ENCODE measurements around the gene SCN3A. TPM values are rescaled to one million over a fixed set of nuclear protein-coding genes. Genes with fewer than 3 reads are reported as not detected.

Gene SCN3A
- total RNA-seq = under 1 TPM; 0.26 to 0.85 (median 0.50) TPM
- polyA plus RNA-seq = 0.54 TPM
- long read RNA-seq, donor 1 = 0 reads
- long read RNA-seq, donor 2 = 0 reads
- long read RNA-seq, donor 3, partial matches to known transcripts = 1 of 1 reads
- long read RNA-seq, donor 3, other reads (novel, unspliced or antisense) = 0 of 1 reads
- long read RNA-seq, donor 4 = 0 reads

- H3K27me3 ChIP-seq (ENCODE audit: control insufficient read depth, insufficient read depth) = no peaks in the 10 kb centered on the region
- peak in 1 of 3 donors; percentile 35 for DNase-seq
- no peaks in the 10 kb centered on the region for H3K9me3 ChIP-seq (ENCODE audit: control insufficient read depth, low read length)
- intact Hi-C loops (cut with DNase I) = loop anchor here in 3 of 4 donors (5.0 kb wide), 1 partner anchor 187 kb away; no protein-coding TSS in a partner anchor
- H3K4me1 ChIP-seq (ENCODE audit: control insufficient read depth, insufficient read depth, low read length) = no peaks in the 10 kb centered on the region
- no peak for ATAC-seq
- WGBS = 19% methylated on average over 8 of the region's 8 CpGs
- no peak within 1 kb of the TSS for H3K27ac ChIP-seq (ENCODE audit: low read length)
- peak within 1 kb of the TSS; percentile 25 for H3K4me3 ChIP-seq (ENCODE audit: low read length)
Observed at GRCh38 chr2:165203689-165204559, at the start of gene SCN3A. SCN3A (minus strand) TSS chr2:165204050; CDS start chr2:165176394, 27,656 bp downstream.

GRCh38 chr2:165253178-165253577 is 49.3 kb upstream of the SCN3A start:
- no peak overlapping the region for H3K4me3 ChIP-seq (ENCODE audit: low read length)
- H3K27ac ChIP-seq (ENCODE audit: low read length) = no peak overlapping the region
- no peaks in the 10 kb centered on the region for H3K9me3 ChIP-seq (ENCODE audit: control insufficient read depth, low read length)
- no peaks in the 10 kb centered on the region for H3K27me3 ChIP-seq (ENCODE audit: control insufficient read depth, insufficient read depth)
- DNase-seq (no peak), ATAC-seq (no peak)
- H3K4me1 ChIP-seq (ENCODE audit: control insufficient read depth, insufficient read depth, low read length) = no peaks in the 10 kb centered on the region
- intact Hi-C loops (cut with DNase I) = loop anchor here in 1 of 4 donors (10.0 kb wide), 1 partner anchor 622 kb away; no protein-coding TSS in a partner anchor

- H3K4me1 ChIP-seq (ENCODE audit: control insufficient read depth, insufficient read depth, low read length) = no peaks in the 10 kb centered on the region
- intact Hi-C loops (cut with DNase I) = loop anchor here in 1 of 4 donors (10.0 kb wide), 1 partner anchor 623 kb away; no protein-coding TSS in a partner anchor
- no peaks in the 10 kb centered on the region for H3K27me3 ChIP-seq (ENCODE audit: control insufficient read depth, insufficient read depth)
- no peak overlapping the region for H3K27ac ChIP-seq (ENCODE audit: low read length)
- DNase-seq = no peak
- 43% methylated on average over 4 of the region's 4 CpGs for WGBS
- no peak overlapping the region for H3K4me3 ChIP-seq (ENCODE audit: low read length)
- ATAC-seq = no peak
- no peaks in the 10 kb centered on the region for H3K9me3 ChIP-seq (ENCODE audit: control insufficient read depth, low read length)
Observed at GRCh38 chr2:165251366-165251765, 47.5 kb upstream of the SCN3A start.

- no peaks in the 10 kb centered on the region for H3K9me3 ChIP-seq (ENCODE audit: control insufficient read depth, low read length)
- ATAC-seq (no peak), DNase-seq (no peak)
- H3K4me3 ChIP-seq (ENCODE audit: low read length) = no peak overlapping the region
- intact Hi-C loops (cut with DNase I) = loop anchor here in 1 of 4 donors (10.0 kb wide), 1 partner anchor 47 kb away; no protein-coding TSS in a partner anchor
- H3K27me3 ChIP-seq (ENCODE audit: control insufficient read depth, insufficient read depth) = no peaks in the 10 kb centered on the region
- WGBS = 63% methylated on average over 2 of the region's 2 CpGs
- H3K27ac ChIP-seq (ENCODE audit: low read length) = no peak overlapping the region
- no peaks in the 10 kb centered on the region for H3K4me1 ChIP-seq (ENCODE audit: control insufficient read depth, insufficient read depth, low read length)
Observed at GRCh38 chr2:165248238-165248637, 44.4 kb upstream of the SCN3A start.

GRCh38 chr2:165245081-165245793 is 41.4 kb upstream of the SCN3A start:
- H3K27ac ChIP-seq (ENCODE audit: low read length) = no peak overlapping the region
- intact Hi-C loops (cut with DNase I) = loop anchor here in 1 of 4 donors (10.0 kb wide), 1 partner anchor 50 kb away; no protein-coding TSS in a partner anchor
- no peak overlapping the region for H3K4me3 ChIP-seq (ENCODE audit: low read length)
- DNase-seq = no peak
- WGBS = 35% methylated on average over 5 of the region's 5 CpGs
- H3K9me3 ChIP-seq (ENCODE audit: control insufficient read depth, low read length) = no peaks in the 10 kb centered on the region
- ATAC-seq = no peak
- H3K27me3 ChIP-seq (ENCODE audit: control insufficient read depth, insufficient read depth) = no peaks in the 10 kb centered on the region
- H3K4me1 ChIP-seq (ENCODE audit: control insufficient read depth, insufficient read depth, low read length) = no peaks in the 10 kb centered on the region

GRCh38 chr2:165240916-165241315 is 37.1 kb upstream of the SCN3A start:
- intact Hi-C loops (cut with DNase I) = loop anchor here in 2 of 4 donors (5.0 to 10.0 kb wide), 2 partner anchors 51 to 54 kb away; no protein-coding TSS in a partner anchor
- ATAC-seq (no peak), DNase-seq (no peak)
- Histone ChIP-seq H3K9me3 (ENCODE audit: control insufficient read depth, low read length) (no peaks in the 10 kb centered on the region), H3K27me3 (ENCODE audit: control insufficient read depth, insufficient read depth) (no peaks in the 10 kb centered on the region), H3K4me3 (ENCODE audit: low read length) (no peak overlapping the region), H3K4me1 (ENCODE audit: control insufficient read depth, insufficient read depth, low read length) (no peaks in the 10 kb centered on the region), H3K27ac (ENCODE audit: low read length) (no peak overlapping the region)
- WGBS = 75% methylated on average over 2 of the region's 2 CpGs

GRCh38 chr2:165239856-165240515 is 36.1 kb upstream of the SCN3A start:
- 64% methylated on average over 4 of the region's 4 CpGs for WGBS
- H3K27me3 ChIP-seq (ENCODE audit: control insufficient read depth, insufficient read depth) = no peaks in the 10 kb centered on the region
- no peak overlapping the region for H3K27ac ChIP-seq (ENCODE audit: low read length)
- H3K4me1 ChIP-seq (ENCODE audit: control insufficient read depth, insufficient read depth, low read length) = no peaks in the 10 kb centered on the region
- ATAC-seq (no peak), DNase-seq (no peak)
- H3K4me3 ChIP-seq (ENCODE audit: low read length) = no peak overlapping the region
- intact Hi-C loops (cut with DNase I) = loop anchor here in 2 of 4 donors (5.0 to 10.0 kb wide), 2 partner anchors 52 to 55 kb away; no protein-coding TSS in a partner anchor
- no peaks in the 10 kb centered on the region for H3K9me3 ChIP-seq (ENCODE audit: control insufficient read depth, low read length)

GRCh38 chr2:165239230-165239629 is 35.4 kb upstream of the SCN3A start, which contains the start of gene SCN2A:
SCN2A (plus strand) TSS chr2:165239414; CDS start chr2:165295824, 56,410 bp downstream.
- intact Hi-C loops (cut with DNase I) = no loop called here
- no peak for DNase-seq
- WGBS = 26% methylated on average over 3 of the region's 3 CpGs
- Histone ChIP-seq H3K4me1 (ENCODE audit: control insufficient read depth, insufficient read depth, low read length) (no peaks in the 10 kb centered on the region), H3K27ac (ENCODE audit: low read length) (no peak within 1 kb of the TSS), H3K4me3 (ENCODE audit: low read length) (no peak within 1 kb of the TSS), H3K27me3 (ENCODE audit: control insufficient read depth, insufficient read depth) (no peaks in the 10 kb centered on the region), H3K9me3 (ENCODE audit: control insufficient read depth, low read length) (no peaks in the 10 kb centered on the region)
- peak; percentile 28 to 50 for ATAC-seq

GRCh38 chr2:165238295-165238694 is 34.4 kb upstream of the SCN3A start:
- intact Hi-C loops (cut with DNase I) = no loop called here
- H3K27me3 ChIP-seq (ENCODE audit: control insufficient read depth, insufficient read depth) = no peaks in the 10 kb centered on the region
- WGBS = 7% methylated on average over 3 of the region's 3 CpGs

GRCh38 chr2:165237056-165237455 is 33.2 kb upstream of the SCN3A start:
- 33% methylated on average over 2 of the region's 2 CpGs for WGBS

More at GRCh38 chr2:165238295-165238694, 34.4 kb upstream of the SCN3A start:
- Histone ChIP-seq H3K4me3 (ENCODE audit: low read length) (no peak overlapping the region), H3K9me3 (ENCODE audit: control insufficient read depth, low read length) (no peaks in the 10 kb centered on the region), H3K4me1 (ENCODE audit: control insufficient read depth, insufficient read depth, low read length) (no peaks in the 10 kb centered on the region), H3K27ac (ENCODE audit: low read length) (no peak overlapping the region)
- DNase-seq (no peak), ATAC-seq (no peak)

More at GRCh38 chr2:165237056-165237455, 33.2 kb upstream of the SCN3A start:
- H3K27ac ChIP-seq (ENCODE audit: low read length) = no peak overlapping the region
- H3K4me3 ChIP-seq (ENCODE audit: low read length) = no peak overlapping the region
- intact Hi-C loops (cut with DNase I) = no loop called here
- H3K4me1 ChIP-seq (ENCODE audit: control insufficient read depth, insufficient read depth, low read length) = no peaks in the 10 kb centered on the region
- DNase-seq (no peak), ATAC-seq (no peak)
- no peaks in the 10 kb centered on the region for H3K27me3 ChIP-seq (ENCODE audit: control insufficient read depth, insufficient read depth)
- H3K9me3 ChIP-seq (ENCODE audit: control insufficient read depth, low read length) = no peaks in the 10 kb centered on the region
